Measurements from ENCODE around the gene PRR23E.

PRR23E gene

GRCh38 chr3:127170814-127171213 is 22.1 kb upstream of the PRR23E start:
- H3K4me1 ChIP-seq (ENCODE audit: control insufficient read depth, insufficient read depth, low read depth, low read length), result peaks cover 21% of the 10 kb centered on the region
- no peak overlapping the region for H3K4ac ChIP-seq (ENCODE audit: low read depth in 1 of 2, low read length in 2 of 2)
- H3K4me3 ChIP-seq (ENCODE audit: insufficient read depth in 1 of 2, low read depth in 1 of 2, low read length in 2 of 2), result no peak overlapping the region
- no peak overlapping the region for H4K8ac ChIP-seq (ENCODE audit: low read length)
- H3K27ac ChIP-seq (ENCODE audit: low read length, poor library complexity, severe bottlenecking), result no peak overlapping the region
- no peak overlapping the region for H2AK5ac ChIP-seq (ENCODE audit: low read length, severe bottlenecking)
- H3K36me3 ChIP-seq (ENCODE audit: control insufficient read depth in 1 of 2, insufficient read depth in 2 of 2, low read depth in 1 of 2, low read length in 2 of 2), result no peaks in the 10 kb centered on the region
- H3K9ac ChIP-seq (ENCODE audit: low read length), result no peak overlapping the region
- H3K23ac ChIP-seq (ENCODE audit: low read length in 2 of 2), result no peak overlapping the region
- 55% methylated on average over 7 of the region's 7 CpGs for WGBS
- no peak overlapping the region for H2BK5ac ChIP-seq (ENCODE audit: low read depth, low read length, poor library complexity, severe bottlenecking)
- no peak overlapping the region for H3K18ac ChIP-seq (ENCODE audit: low read depth in 1 of 2, low read length in 2 of 2)
- no peaks in the 10 kb centered on the region for H3K9me3 ChIP-seq (ENCODE audit: control insufficient read depth, low read length)
- peak; percentile 12 for DNase-seq
- peaks cover 23 to 78% of the 10 kb centered on the region in 2 experiments for H3K27me3 ChIP-seq (ENCODE audit: control insufficient read depth in 1 of 2, insufficient read depth in 1 of 2, low read length in 2 of 2)
- no peak overlapping the region for H4K91ac ChIP-seq (ENCODE audit: low read length)
- no peak overlapping the region for H2BK12ac ChIP-seq (ENCODE audit: low read length in 2 of 2)
- H3K79me1 ChIP-seq (replicated peaks; ENCODE audit: low read length, poor library complexity, severe bottlenecking), result no peaks in the 10 kb centered on the region
- H3K14ac ChIP-seq (ENCODE audit: low read length in 2 of 2), result no peak overlapping the region
- H3K4me2 ChIP-seq (ENCODE audit: low read length, poor library complexity, severe bottlenecking), result no peak overlapping the region
- no peak overlapping the region for H2BK120ac ChIP-seq (ENCODE audit: low read depth, low read length)
- no peak overlapping the region for H2AFZ ChIP-seq (ENCODE audit: low read depth, low read length)
- no peak overlapping the region for H2BK15ac ChIP-seq (ENCODE audit: low read depth, poor library complexity, severe bottlenecking)

- no peak overlapping the region for H3K23ac ChIP-seq (ENCODE audit: low read length in 2 of 2)
- H3K4me3 ChIP-seq (ENCODE audit: insufficient read depth in 1 of 2, low read depth in 1 of 2, low read length in 2 of 2), result no peak overlapping the region
- WGBS, result 89% methylated on average over 6 of the region's 6 CpGs
- no peak overlapping the region for H2BK5ac ChIP-seq (ENCODE audit: low read depth, low read length, poor library complexity, severe bottlenecking)
- H3K4ac ChIP-seq (ENCODE audit: low read depth in 1 of 2, low read length in 2 of 2), result no peak overlapping the region
- no peak for DNase-seq
- peaks cover 21% of the 10 kb centered on the region for H3K4me1 ChIP-seq (ENCODE audit: control insufficient read depth, insufficient read depth, low read depth, low read length)
- no peak overlapping the region for H2AFZ ChIP-seq (ENCODE audit: low read depth, low read length)
- H3K27me3 ChIP-seq (ENCODE audit: control insufficient read depth in 1 of 2, insufficient read depth in 1 of 2, low read length in 2 of 2), result peaks cover 23 to 78% of the 10 kb centered on the region in 2 experiments
- H3K79me1 ChIP-seq (replicated peaks; ENCODE audit: low read length, poor library complexity, severe bottlenecking), result no peaks in the 10 kb centered on the region
- no peak overlapping the region for H4K8ac ChIP-seq (ENCODE audit: low read length)
- H2BK12ac ChIP-seq (ENCODE audit: low read length in 2 of 2), result no peak overlapping the region
- no peak overlapping the region for H4K91ac ChIP-seq (ENCODE audit: low read length)
- H2AK5ac ChIP-seq (ENCODE audit: low read length, severe bottlenecking), result no peak overlapping the region
- H3K36me3 ChIP-seq (ENCODE audit: control insufficient read depth in 1 of 2, insufficient read depth in 2 of 2, low read depth in 1 of 2, low read length in 2 of 2), result no peaks in the 10 kb centered on the region
- no peaks in the 10 kb centered on the region for H3K9me3 ChIP-seq (ENCODE audit: control insufficient read depth, low read length)
- H2BK15ac ChIP-seq (ENCODE audit: low read depth, poor library complexity, severe bottlenecking), result no peak overlapping the region
- no peak overlapping the region for H3K18ac ChIP-seq (ENCODE audit: low read depth in 1 of 2, low read length in 2 of 2)
- H2BK120ac ChIP-seq (ENCODE audit: low read depth, low read length), result no peak overlapping the region
- H3K9ac ChIP-seq (ENCODE audit: low read length), result no peak overlapping the region
- H3K27ac ChIP-seq (ENCODE audit: low read length, poor library complexity, severe bottlenecking), result no peak overlapping the region
- H3K4me2 ChIP-seq (ENCODE audit: low read length, poor library complexity, severe bottlenecking), result no peak overlapping the region
- no peak overlapping the region for H3K14ac ChIP-seq (ENCODE audit: low read length in 2 of 2)
These were observed 21.6 kb upstream of the PRR23E start for GRCh38 chr3:127171320-127171719.

- H2BK5ac ChIP-seq (ENCODE audit: low read depth, low read length, poor library complexity, severe bottlenecking), result no peak overlapping the region
- H3K36me3 ChIP-seq (ENCODE audit: control insufficient read depth in 1 of 2, insufficient read depth in 2 of 2, low read depth in 1 of 2, low read length in 2 of 2), result no peaks in the 10 kb centered on the region
- no peak overlapping the region for H2BK120ac ChIP-seq (ENCODE audit: low read depth, low read length)
- 89% methylated on average over 4 of the region's 4 CpGs for WGBS
- H2AFZ ChIP-seq (ENCODE audit: low read depth, low read length), result no peak overlapping the region
- H3K27ac ChIP-seq (ENCODE audit: low read length, poor library complexity, severe bottlenecking), result no peak overlapping the region
- H2BK15ac ChIP-seq (ENCODE audit: low read depth, poor library complexity, severe bottlenecking), result no peak overlapping the region
- no peak overlapping the region for H3K4me2 ChIP-seq (ENCODE audit: low read length, poor library complexity, severe bottlenecking)
- no peak overlapping the region for H3K4me3 ChIP-seq (ENCODE audit: insufficient read depth in 1 of 2, low read depth in 1 of 2, low read length in 2 of 2)
- no peaks in the 10 kb centered on the region for H3K79me1 ChIP-seq (replicated peaks; ENCODE audit: low read length, poor library complexity, severe bottlenecking)
- H3K14ac ChIP-seq (ENCODE audit: low read length in 2 of 2), result no peak overlapping the region
- no peak overlapping the region for H3K4ac ChIP-seq (ENCODE audit: low read depth in 1 of 2, low read length in 2 of 2)
- H3K4me1 ChIP-seq (ENCODE audit: control insufficient read depth, insufficient read depth, low read depth, low read length), result peaks cover 21% of the 10 kb centered on the region
- no peak overlapping the region for H4K91ac ChIP-seq (ENCODE audit: low read length)
- H2AK5ac ChIP-seq (ENCODE audit: low read length, severe bottlenecking), result no peak overlapping the region
- H3K9ac ChIP-seq (ENCODE audit: low read length), result no peak overlapping the region
- H3K27me3 ChIP-seq (ENCODE audit: control insufficient read depth in 1 of 2, insufficient read depth in 1 of 2, low read length in 2 of 2), result peaks cover 23 to 75% of the 10 kb centered on the region in 2 experiments
- peaks cover under 1% of the 10 kb centered on the region for H3K9me3 ChIP-seq (ENCODE audit: control insufficient read depth, low read length)
- no peak overlapping the region for H3K18ac ChIP-seq (ENCODE audit: low read depth in 1 of 2, low read length in 2 of 2)
- H3K23ac ChIP-seq (ENCODE audit: low read length in 2 of 2), result no peak overlapping the region
- H4K8ac ChIP-seq (ENCODE audit: low read length), result no peak overlapping the region
- no peak for DNase-seq
- H2BK12ac ChIP-seq (ENCODE audit: low read length in 2 of 2), result no peak overlapping the region
These were observed 21.2 kb upstream of the PRR23E start for GRCh38 chr3:127171721-127172120.

- H3K4ac ChIP-seq (ENCODE audit: low read depth in 1 of 2, low read length in 2 of 2), result no peak overlapping the region
- H3K23ac ChIP-seq (ENCODE audit: low read length in 2 of 2), result no peak overlapping the region
- no peak overlapping the region for H2AK5ac ChIP-seq (ENCODE audit: low read length, severe bottlenecking)
- no peak overlapping the region for H2BK12ac ChIP-seq (ENCODE audit: low read length in 2 of 2)
- H2BK15ac ChIP-seq (ENCODE audit: low read depth, poor library complexity, severe bottlenecking), result no peak overlapping the region
- no peaks in the 10 kb centered on the region for H3K36me3 ChIP-seq (ENCODE audit: control insufficient read depth in 1 of 2, insufficient read depth in 2 of 2, low read depth in 1 of 2, low read length in 2 of 2)
- H2BK120ac ChIP-seq (ENCODE audit: low read depth, low read length), result no peak overlapping the region
- no peak overlapping the region for H3K9ac ChIP-seq (ENCODE audit: low read length)
- H3K14ac ChIP-seq (ENCODE audit: low read length in 2 of 2), result no peak overlapping the region
- peaks cover 21% of the 10 kb centered on the region for H3K4me1 ChIP-seq (ENCODE audit: control insufficient read depth, insufficient read depth, low read depth, low read length)
- H2BK5ac ChIP-seq (ENCODE audit: low read depth, low read length, poor library complexity, severe bottlenecking), result no peak overlapping the region
- WGBS, result 71% methylated on average over 5 of the region's 5 CpGs
- no peak overlapping the region for H3K4me2 ChIP-seq (ENCODE audit: low read length, poor library complexity, severe bottlenecking)
- H3K18ac ChIP-seq (ENCODE audit: low read depth in 1 of 2, low read length in 2 of 2), result no peak overlapping the region
- peaks cover 23 to 70% of the 10 kb centered on the region in 2 experiments for H3K27me3 ChIP-seq (ENCODE audit: control insufficient read depth in 1 of 2, insufficient read depth in 1 of 2, low read length in 2 of 2)
- H3K4me3 ChIP-seq (ENCODE audit: insufficient read depth in 1 of 2, low read depth in 1 of 2, low read length in 2 of 2), result no peak overlapping the region
- no peak for DNase-seq
- H3K79me1 ChIP-seq (replicated peaks; ENCODE audit: low read length, poor library complexity, severe bottlenecking), result no peaks in the 10 kb centered on the region
- H4K91ac ChIP-seq (ENCODE audit: low read length), result no peak overlapping the region
- peaks cover 5% of the 10 kb centered on the region for H3K9me3 ChIP-seq (ENCODE audit: control insufficient read depth, low read length)
- H2AFZ ChIP-seq (ENCODE audit: low read depth, low read length), result no peak overlapping the region
- H4K8ac ChIP-seq (ENCODE audit: low read length), result no peak overlapping the region
- no peak overlapping the region for H3K27ac ChIP-seq (ENCODE audit: low read length, poor library complexity, severe bottlenecking)
These were observed 20.7 kb upstream of the PRR23E start for GRCh38 chr3:127172211-127172610.

Data from mesenchymal stem cell (in vitro differentiated cells and primary cell).